MCF 10A (cell line): Measurements from ENCODE around the gene AVPI1. TPM values are rescaled to one million over a fixed set of nuclear protein-coding genes. Genes with fewer than 3 reads are reported as not detected.
"Not testable (repeated sequence)": the region's sequence is repeated elsewhere in the genome, so short reads cannot be mapped to it uniquely, and the experiment has no call there.

Experiments used
- BruUV-seq: library from RNA; stranded (reverse); fragments of 400-500 nt; replicated peaks from 2 replicates; lab custom pipeline; 2021; lab: Mats Ljungman, UMichigan
- CTCF ChIA-PET: fragments of 300-600 bp; sonication (Branson Sonifier 250); formaldehyde crosslinking; extraction: SDS; loops from one replicate; lab custom pipeline; 2021; ENCODE audit warnings: antibody characterized with exemption, inconsistent platforms; lab: Yijun Ruan, JAX
- POLR2A ChIA-PET: fragments of 300-600, 350-650 bp; sonication (Branson Sonifier 250); formaldehyde crosslinking; extraction: SDS; loops from one replicate; lab custom pipeline; 2020; ENCODE audit warnings: antibody characterized with exemption, inconsistent platforms; lab: Yijun Ruan, JAX
- DNase-seq: peaks from one replicate; pipeline ENCODE4 v3.0.0-alpha.2; 2018; ENCODE audit not compliant: unreplicated experiment
- H3K27ac Mint-ChIP-seq: one replicate; pipeline ENCODE4 v1.8.0; 2022; ENCODE audit warnings: mild to moderate bottlenecking, low read depth, mixed read lengths; ENCODE audit not compliant: unreplicated experiment
- H3K27me3 Mint-ChIP-seq: one replicate; pipeline ENCODE4 v1.8.0; 2022; ENCODE audit warnings: mixed read lengths; ENCODE audit not compliant: insufficient read depth, unreplicated experiment
- H3K36me3 Mint-ChIP-seq: one replicate; pipeline ENCODE4 v1.8.0; 2022; ENCODE audit warnings: mild to moderate bottlenecking, moderate library complexity, mixed read lengths; ENCODE audit not compliant: insufficient read depth, unreplicated experiment
- H3K4me1 Mint-ChIP-seq: one replicate; pipeline ENCODE4 v1.8.0; 2022; ENCODE audit warnings: mixed read lengths; ENCODE audit not compliant: insufficient read depth, unreplicated experiment
- H3K4me3 Mint-ChIP-seq: one replicate; pipeline ENCODE4 v1.8.0; 2022; ENCODE audit warnings: mild to moderate bottlenecking, moderate library complexity, mixed read lengths; ENCODE audit not compliant: unreplicated experiment
- H3K9me3 Mint-ChIP-seq: one replicate; pipeline ENCODE4 v1.8.0; 2022; ENCODE audit warnings: mixed read lengths; ENCODE audit not compliant: unreplicated experiment
- CTCF ChIP-seq: fragments of 200-600 bp; IDR thresholded peaks from one replicate; pipeline ENCODE4 v1.8.0; 2022; ENCODE audit warnings: antibody characterized with exemption, mild to moderate bottlenecking; ENCODE audit not compliant: unreplicated experiment
- intact Hi-C: fragments of 100-400 bp; cut with micrococcal nuclease; formaldehyde crosslinking; loops from 2 replicates; pipeline ENCODE4 v1.14.1; 2022
- total RNA-seq: library from RNA; stranded (reverse); gene quantifications from 2 replicates; pipeline ENCODE4 v1.2.3, GENCODE V29; 2022

Gene AVPI1
- total RNA-seq, 1 experiment from 2014 or later: 305 TPM

DNA sequence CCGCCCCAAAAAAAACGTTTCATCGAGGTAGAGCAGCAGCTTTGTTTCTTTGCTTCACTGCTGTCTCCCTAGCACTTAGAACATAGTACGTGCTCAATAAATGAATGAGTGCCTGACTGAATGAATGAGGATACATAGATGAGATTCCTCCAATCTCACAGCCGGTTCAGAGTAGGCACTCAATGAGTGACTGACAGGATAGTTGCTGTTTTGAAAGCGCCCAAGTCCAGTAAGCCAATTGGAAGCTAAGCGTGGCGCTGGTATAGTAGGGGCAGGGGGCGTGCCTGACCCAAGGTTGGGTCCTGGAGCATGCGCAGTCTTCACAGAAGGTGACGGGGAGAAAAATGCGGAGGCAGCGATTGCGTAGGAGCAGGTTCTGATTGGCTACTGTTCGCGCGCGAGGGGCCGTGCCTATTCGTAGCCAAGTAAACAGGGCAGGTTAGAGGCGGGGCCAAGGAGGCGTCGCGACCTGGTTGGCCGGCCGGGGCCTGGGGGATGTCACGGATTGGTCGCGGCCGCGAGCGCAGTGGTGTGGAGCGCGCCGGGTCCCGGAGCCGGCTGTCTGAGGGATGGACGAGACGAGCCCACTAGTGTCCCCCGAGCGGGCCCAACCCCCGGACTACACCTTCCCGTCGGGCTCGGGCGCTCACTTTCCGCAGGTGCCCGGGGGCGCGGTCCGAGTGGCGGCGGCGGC, 46.7 kb downstream of the AVPI1 start, which contains the start of gene PI4K2A:
PI4K2A (plus strand) TSS at position 498 of the 694 bp plus-strand sequence; CDS start at position 570, 72 bp downstream.
- H3K4me1 Mint-ChIP-seq: peaks cover 15% of the 10 kb centered on the region
- ChIA-PET CTCF (interaction anchor here (1.3 kb wide), 1 partner anchor 176 kb away, joined by 4 read pairs; no protein-coding TSS in a partner anchor), POLR2A (interaction anchor here (0.6 to 3.9 kb wide), 35 partner anchors 9 to 349 kb away, joined by 3 to 57 read pairs (median 4); partner anchors contain the start of genes ANKRD2, AVPI1, MARVELD1 and ZFYVE27)
- peak within 1 kb of the TSS; percentile 10 for H3K27ac Mint-ChIP-seq
- DNase-seq: peak; percentile 99
- intact Hi-C loops: loop anchor here (5.0 kb wide), 1 partner anchor 47 kb away; the partner anchor contains the start of gene AVPI1
- TF ChIP-seq CTCF: no peak
- H3K36me3 Mint-ChIP-seq: peaks cover 15% of the 10 kb centered on the region
- no peaks in the 10 kb centered on the region for H3K9me3 Mint-ChIP-seq
- H3K4me3 Mint-ChIP-seq: peak within 1 kb of the TSS; percentile 87
- no peaks in the 10 kb centered on the region for H3K27me3 Mint-ChIP-seq
- no TSS peak for BruUV-seq

GRCh38 chr10:97639090-97639489, 48.0 kb downstream of the AVPI1 start:
- H3K36me3 Mint-ChIP-seq, H3K9me3 Mint-ChIP-seq, H3K27me3 Mint-ChIP-seq, BruUV-seq, H3K27ac Mint-ChIP-seq, H3K4me3 Mint-ChIP-seq, intact Hi-C loops, DNase-seq, CTCF ChIA-PET: not testable (repeated sequence)
- POLR2A ChIA-PET: interaction anchor here (0.7 to 2.1 kb wide), 7 partner anchors 10 to 48 kb away, joined by 3 to 10 read pairs (median 5); partner anchors contain the start of gene AVPI1
- H3K4me1 Mint-ChIP-seq: peaks cover 15% of the 10 kb centered on the region

- H3K4me3 Mint-ChIP-seq: no peak overlapping the region
- ChIA-PET CTCF (interaction anchor here (1.0 kb wide), 1 partner anchor 9 kb away, joined by 3 read pairs; no protein-coding TSS in a partner anchor), POLR2A (interaction anchor here (0.7 kb wide), 1 partner anchor 28 kb away, joined by 3 read pairs; no protein-coding TSS in a partner anchor)
- H3K27ac Mint-ChIP-seq: no peak overlapping the region
- no peaks in the 10 kb centered on the region for H3K27me3 Mint-ChIP-seq
- no peak for DNase-seq
- no peaks in the 10 kb centered on the region for H3K36me3 Mint-ChIP-seq
- intact Hi-C loops: no loop called here
- no TSS peak for BruUV-seq
- TF ChIP-seq CTCF: no peak
- no peaks in the 10 kb centered on the region for H3K9me3 Mint-ChIP-seq
- H3K4me1 Mint-ChIP-seq: peaks cover 4% of the 10 kb centered on the region
Observed at GRCh38 chr10:97635577-97635976, 51.5 kb downstream of the AVPI1 start.

DNA sequence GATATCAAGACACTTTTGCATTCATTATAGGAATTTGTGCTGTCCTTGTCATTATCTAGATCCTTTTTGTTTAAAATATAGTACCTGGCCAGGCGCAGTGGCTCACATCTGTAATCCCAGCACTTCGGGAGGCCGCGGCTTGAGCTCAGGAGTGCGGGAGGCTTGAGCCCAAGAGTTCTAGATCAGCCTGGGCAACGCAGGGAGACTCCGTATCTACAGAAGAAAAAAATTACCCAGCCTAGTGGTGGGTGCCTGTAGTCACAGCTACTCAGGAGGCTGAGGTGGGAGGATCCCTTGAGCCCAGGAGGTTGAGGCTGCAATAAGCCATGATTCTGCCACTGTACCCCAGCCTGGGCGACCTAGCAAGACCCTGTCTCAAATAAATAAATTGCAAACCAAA, 53.1 kb downstream of the AVPI1 start:
- no peaks in the 10 kb centered on the region for H3K27me3 Mint-ChIP-seq
- intact Hi-C loops: no loop called here
- no peaks in the 10 kb centered on the region for H3K36me3 Mint-ChIP-seq
- H3K9me3 Mint-ChIP-seq: no peaks in the 10 kb centered on the region
- peak; percentile 29 for DNase-seq
- peak overlapping the region; percentile 84 for H3K4me3 Mint-ChIP-seq
- ChIA-PET CTCF (no interaction called here), POLR2A (interaction anchor here (0.6 to 1.6 kb wide), 8 partner anchors 13 to 878 kb away, joined by 3 to 5 read pairs (median 3); no protein-coding TSS in a partner anchor)
- peaks cover 4% of the 10 kb centered on the region for H3K4me1 Mint-ChIP-seq
- no TSS peak for BruUV-seq
- H3K27ac Mint-ChIP-seq: peak overlapping the region; percentile 93
- TF ChIP-seq CTCF: peak; percentile 18
